IMR-90 (cell line): ENCODE measurements around the gene ATP6V1A. TPM values are rescaled to one million over a fixed set of nuclear protein-coding genes. Genes with fewer than 3 reads are reported as not detected.

Experiments used
- ATAC-seq: fragments of 200-7000 bp; cut with Tn5 transposase; 2 replicates; pipeline ENCODE4 v1.9.1; 2020; ENCODE audit warnings: low read depth, mild to moderate bottlenecking, moderate library complexity
- BruUV-seq: library from RNA; stranded (reverse); fragments of 400-500 nt; replicated peaks from 2 replicates; lab custom pipeline; 2021; lab: Mats Ljungman, UMichigan
- CTCF ChIA-PET: fragments of 300-600 bp; formaldehyde crosslinking; extraction: SDS; loops from one replicate; lab custom pipeline; 2021; ENCODE audit warnings: antibody characterized with exemption; lab: Yijun Ruan, JAX
- POLR2A ChIA-PET: fragments of 300-600 bp; sonication (Branson Sonifier 250); formaldehyde crosslinking; loops from one replicate; lab custom pipeline; 2022; ENCODE audit warnings: antibody characterized with exemption; ENCODE audit not compliant: unreplicated experiment; lab: Charles Lee
- DNase-seq: peaks from one replicate; pipeline ENCODE4 v3.0.0; 2013
- H2AFZ ChIP-seq: replicated peaks from 2 replicates; pipeline ENCODE3; 2013; ENCODE audit warnings: low read length, mild to moderate bottlenecking; ENCODE audit not compliant: poor library complexity
- H2AK5ac ChIP-seq: 2 replicates; pipeline ENCODE4 v1.6.1; 2013; ENCODE audit warnings: low read depth, low read length, inconsistent platforms
- H2AK9ac ChIP-seq: replicated peaks from 2 replicates; pipeline ENCODE3; 2013; ENCODE audit warnings: mild to moderate bottlenecking, low read depth, low read length, moderate library complexity; ENCODE audit not compliant: poor library complexity
- H2BK120ac ChIP-seq: 2 replicates; pipeline ENCODE4 v1.6.1; 2013; ENCODE audit warnings: low read depth, low read length, inconsistent platforms
- H2BK15ac ChIP-seq: 3 replicates; pipeline ENCODE4 v1.6.1; 2013; ENCODE audit warnings: low read depth, low read length, inconsistent platforms
- H2BK20ac ChIP-seq: 2 replicates; pipeline ENCODE4 v1.6.1; 2013; ENCODE audit warnings: low read depth, mild to moderate bottlenecking, inconsistent platforms, low read length, moderate library complexity
- H2BK5ac ChIP-seq: 2 replicates; pipeline ENCODE4 v1.6.1; 2013; ENCODE audit warnings: mild to moderate bottlenecking, low read depth, low read length, inconsistent platforms; ENCODE audit not compliant: poor library complexity, severe bottlenecking
- H3K14ac ChIP-seq: replicated peaks from 2 replicates; pipeline ENCODE4 v1.6.1; 2013; ENCODE audit warnings: low read depth, low read length, inconsistent platforms
- H3K18ac ChIP-seq: 2 replicates; pipeline ENCODE4 v1.6.1; 2013; ENCODE audit warnings: low read depth, low read length, control low read depth
- H3K23ac ChIP-seq: 2 replicates; pipeline ENCODE4 v1.6.1; 2013; ENCODE audit warnings: low read depth, low read length, inconsistent platforms
- H3K27ac ChIP-seq: 2 replicates; pipeline ENCODE4 v1.5.1; 2013; ENCODE audit warnings: mild to moderate bottlenecking, control low read depth, low read length; ENCODE audit not compliant: insufficient read depth
- H3K27me3 ChIP-seq: 2 replicates; pipeline ENCODE4 v1.6.1; 2013; ENCODE audit warnings: low read length; ENCODE audit not compliant: control insufficient read depth, insufficient read depth
- H3K36me3 ChIP-seq: 2 replicates; pipeline ENCODE4 v1.6.1; 2013; ENCODE audit warnings: low read length, mixed read lengths; ENCODE audit not compliant: control insufficient read depth, insufficient read depth
- H3K4ac ChIP-seq: 2 replicates; pipeline ENCODE4 v1.6.1; 2013; ENCODE audit warnings: low read depth, low read length, inconsistent platforms
- H3K4me1 ChIP-seq: 2 replicates; pipeline ENCODE4 v1.6.1; 2013; ENCODE audit warnings: low read length, mixed read lengths; ENCODE audit not compliant: control insufficient read depth, insufficient read depth
- H3K4me2 ChIP-seq: 2 replicates; pipeline ENCODE4 v1.6.1; 2013; ENCODE audit warnings: low read depth, mild to moderate bottlenecking, control low read depth, low read length, moderate library complexity
- H3K4me3 ChIP-seq: 2 replicates; pipeline ENCODE4 v1.5.1; 2013; ENCODE audit warnings: low read depth, mild to moderate bottlenecking, control low read depth, low read length, moderate library complexity; ENCODE audit not compliant: insufficient read depth
- H3K56ac ChIP-seq: 2 replicates; pipeline ENCODE4 v1.6.1; 2013; ENCODE audit warnings: low read length, inconsistent platforms; ENCODE audit not compliant: insufficient read depth; ENCODE audit errors: extremely low read depth
- H3K79me1 ChIP-seq, 2 experiments: 2 replicates each; pipeline ENCODE4 v1.6.1; 2013; ENCODE audit warnings: low read length in 2 of 2, inconsistent platforms in 1 of 2, low read depth in 1 of 2
- H3K9ac ChIP-seq: 2 replicates; pipeline ENCODE4 v1.6.1; 2013; ENCODE audit warnings: low read depth, low read length, control low read depth
- H3K9me1 ChIP-seq: 2 replicates; pipeline ENCODE4 v1.6.1; 2013; ENCODE audit warnings: low read length, inconsistent platforms; ENCODE audit not compliant: insufficient read depth
- H3K9me3 ChIP-seq: 2 replicates; pipeline ENCODE4 v1.6.1; 2013; ENCODE audit warnings: low read length; ENCODE audit not compliant: control insufficient read depth, insufficient read depth
- H4K20me1 ChIP-seq: 2 replicates; pipeline ENCODE4 v1.6.1; 2013; ENCODE audit warnings: low read length, inconsistent platforms; ENCODE audit not compliant: insufficient read depth
- H4K5ac ChIP-seq: 2 replicates; pipeline ENCODE4 v1.6.1; 2013; ENCODE audit warnings: mild to moderate bottlenecking, low read depth, low read length, control low read depth
- H4K8ac ChIP-seq, 2 experiments: 2 replicates each; pipeline ENCODE4 v1.6.1; 2013; ENCODE audit warnings: low read depth in 2 of 2, low read length in 2 of 2, control low read depth in 1 of 2, inconsistent platforms in 1 of 2
- H4K91ac ChIP-seq: 2 replicates; pipeline ENCODE4 v1.6.1; 2013; ENCODE audit warnings: low read depth, low read length, inconsistent platforms; ENCODE audit not compliant: insufficient read depth
- CEBPB ChIP-seq: IDR thresholded peaks from 2 replicates; pipeline ENCODE4 v1.6.1; 2012; ENCODE audit warnings: low read depth, low read length, improper control_type of control experiment
- CHD1 ChIP-seq: IDR thresholded peaks from 2 replicates; pipeline ENCODE4 v1.6.1; 2012; ENCODE audit warnings: low read depth, low read length, improper control_type of control experiment
- FOS ChIP-seq: fragments of 150-350 bp; IDR thresholded peaks from 2 replicates; pipeline ENCODE4 v1.6.1; 2016; ENCODE audit warnings: low read depth, low read length
- NFE2L2 ChIP-seq: fragments of 150-350 bp; IDR thresholded peaks from 2 replicates; pipeline ENCODE4 v1.6.1; 2016; ENCODE audit warnings: low read depth, mild to moderate bottlenecking, low read length
- POLR2A ChIP-seq: IDR thresholded peaks from 2 replicates; pipeline ENCODE4 v1.6.1; 2012; ENCODE audit warnings: mild to moderate bottlenecking, low read depth, low read length
- WGBS, 2 experiments: methylation state at CpG; one replicate each; pipeline versions ENCODE4 v1.1.5 to v1.1.7; 2013; ENCODE audit warnings: missing lambda C conversion rate in 2 of 2; ENCODE audit not compliant: insufficient read length in 1 of 2; ENCODE audit errors: extremely low coverage in 2 of 2; 5-methylcytosine and 5-hydroxymethylcytosine counted together
- dilution Hi-C: fragments of 300-500 bp; cut with HindIII; formaldehyde crosslinking; loops from one replicate; pipeline ENCODE4 v1.14.3; 2018; ENCODE audit warnings: low sequenced_read_pairs; ENCODE audit not compliant: unreplicated experiment
- in situ Hi-C: fragments of 300-500 bp; cut with MboI; formaldehyde crosslinking; loops from 3 replicates; pipeline ENCODE4 v1.14.3; 2019; ENCODE audit warnings: low sequenced_read_pairs, inconsistent platforms, mixed read lengths
- intact Hi-C: fragments of 100-400 bp; cut with micrococcal nuclease; formaldehyde crosslinking; loops from 2 replicates; pipeline ENCODE4 v1.10.0; 2022
- polyA plus RNA-seq, 3 experiments: library from polyadenylated mRNA; depleted of rRNA; stranded (reverse); fragments of >200 nt; gene quantifications; 2 replicates each; pipeline ENCODE4 v1.2.3, GENCODE V29; 2012; ENCODE audit warnings: low replicate concordance in 1 of 3
- total RNA-seq: library from RNA; depleted of rRNA; stranded (reverse); fragments of >200 nt; gene quantifications from 2 replicates; pipeline ENCODE4 v1.2.3, GENCODE V29; 2012

Gene ATP6V1A
- total and polyA plus RNA-seq, 2 of the 4 experiments (the other 2 are of a cell fraction): 15.1 to 98.0 TPM

GRCh38 chr3:113731694-113732093 is 15.1 kb upstream of the ATP6V1A start:
- no peaks in the 10 kb centered on the region for H3K9me3 ChIP-seq
- H3K4me1 ChIP-seq: peaks cover 2% of the 10 kb centered on the region; the same call in 1 of the 2 replicates
- H3K18ac ChIP-seq: no peak overlapping the region
- no peak overlapping the region for H4K5ac ChIP-seq
- dilution Hi-C loops: no loop called here
- H4K8ac ChIP-seq: no peak overlapping the region
- H3K36me3 ChIP-seq: peaks cover 7% of the 10 kb centered on the region; the same call in 1 of the 2 replicates
- DNase-seq (no peak), ATAC-seq (no peak)
- peaks cover 3% of the 10 kb centered on the region; the same call in 1 of the 2 replicates for H3K9me1 ChIP-seq
- H3K56ac ChIP-seq: no peak overlapping the region
- intact Hi-C loops: no loop called here
- no peak overlapping the region for H3K23ac ChIP-seq
- peaks cover 64% of the 10 kb centered on the region for H4K20me1 ChIP-seq
- H3K9ac ChIP-seq: no peak overlapping the region
- H3K4me3 ChIP-seq: no peak overlapping the region
- H3K27me3 ChIP-seq: no peaks in the 10 kb centered on the region
- CTCF ChIA-PET: no interaction called here
- no peak overlapping the region for H2BK20ac ChIP-seq
- H3K4me2 ChIP-seq: no peak overlapping the region
- peaks cover 22 to 65% of the 10 kb centered on the region in 2 experiments for H3K79me1 ChIP-seq
- H3K27ac ChIP-seq: no peak overlapping the region
- H4K91ac ChIP-seq: no peak overlapping the region
- in situ Hi-C loops: loop anchor here (10.0 kb wide), 2 partner anchors 183 to 423 kb away; no protein-coding TSS in a partner anchor
- H2BK5ac ChIP-seq: no peak overlapping the region
- TF ChIP-seq CEBPB (no peak), CHD1 (no peak), FOS (no peak), POLR2A (no peak), NFE2L2 (no peak)
- no peak overlapping the region for H2AFZ ChIP-seq
- BruUV-seq: no TSS peak
- no peak overlapping the region for H2BK120ac ChIP-seq
- no peak overlapping the region for H3K4ac ChIP-seq
- no peak overlapping the region for H2AK9ac ChIP-seq
- no peak overlapping the region for H2AK5ac ChIP-seq
- no peak overlapping the region for H3K14ac ChIP-seq
- POLR2A ChIA-PET: no interaction called here
- WGBS, 2 experiments: no CpG with 5 or more reads among the region's 4 CpGs
- no peak overlapping the region for H2BK15ac ChIP-seq
